SKM-1 treated with dmso at 0.1 percent for 144 hours (cell line): ENCODE data around the gene FHIP2A.
"Not testable (repeated sequence)": the region's sequence is repeated elsewhere in the genome, so short reads cannot be mapped to it uniquely, and the experiment has no call there.

Source experiments
- DNase-seq: peaks from one replicate; lab custom pipeline; 2025; ENCODE audit not compliant: unreplicated experiment; lab: John Stamatoyannopoulos, UW

Gene FHIP2A

GRCh38 chr10:114811862-114812261 lies 9.7 kb upstream of the FHIP2A start:
- no peak for DNase-seq

GRCh38 chr10:114815791-114816190 lies 5.8 kb upstream of the FHIP2A start:
- DNase-seq: no peak

- DNase-seq: no peak
These were observed 5.3 kb upstream of the FHIP2A start for GRCh38 chr10:114816308-114816707.

DNA sequence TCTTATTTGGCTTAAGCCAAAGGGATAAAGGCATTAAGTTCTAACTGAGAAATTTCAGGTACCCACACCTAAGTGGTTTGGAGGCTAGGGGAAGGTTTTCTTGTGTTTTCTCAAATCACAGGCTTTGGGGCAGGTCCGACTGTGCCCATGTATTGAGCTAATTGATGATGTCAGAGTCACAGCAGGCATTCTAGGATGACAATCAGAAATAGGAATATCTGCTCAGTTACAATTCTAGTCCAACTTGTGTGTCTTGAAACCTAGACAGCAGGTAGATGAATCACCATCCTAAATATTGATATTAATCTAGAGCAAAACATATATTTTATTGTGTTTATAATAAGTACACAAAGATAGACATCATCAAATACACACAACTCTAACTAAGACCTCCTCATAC lies 2.3 kb upstream of the FHIP2A start:
- DNase-seq: no peak

DNA sequence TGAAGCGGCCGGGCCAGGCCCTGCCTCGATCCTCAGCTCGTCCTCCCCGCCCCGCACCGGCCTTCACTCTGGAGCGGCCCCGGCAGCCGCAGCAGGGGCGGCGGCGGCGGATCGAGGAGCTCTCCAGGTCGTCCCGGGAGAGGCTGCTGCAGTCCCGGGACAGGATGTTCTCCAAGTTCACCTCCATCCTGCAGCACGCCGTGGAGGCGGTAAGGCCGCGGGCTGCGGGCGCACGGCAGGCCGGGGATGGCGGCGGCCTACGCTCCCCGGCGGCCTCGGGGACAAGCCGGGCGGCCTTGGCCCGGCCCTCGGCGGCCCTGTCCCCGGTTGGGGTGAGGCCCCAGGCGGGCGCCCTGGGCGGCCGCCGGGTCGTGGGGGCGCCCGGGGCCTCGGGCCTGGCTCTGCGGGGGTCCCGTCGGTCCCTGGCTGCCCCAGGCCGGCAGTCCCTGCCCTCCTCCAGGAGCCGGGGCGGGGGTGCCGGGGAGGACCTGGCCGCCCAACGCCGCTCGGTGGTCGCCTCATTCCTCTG lies 399 bp downstream of the FHIP2A start:
- peak; percentile 35 for DNase-seq

DNA sequence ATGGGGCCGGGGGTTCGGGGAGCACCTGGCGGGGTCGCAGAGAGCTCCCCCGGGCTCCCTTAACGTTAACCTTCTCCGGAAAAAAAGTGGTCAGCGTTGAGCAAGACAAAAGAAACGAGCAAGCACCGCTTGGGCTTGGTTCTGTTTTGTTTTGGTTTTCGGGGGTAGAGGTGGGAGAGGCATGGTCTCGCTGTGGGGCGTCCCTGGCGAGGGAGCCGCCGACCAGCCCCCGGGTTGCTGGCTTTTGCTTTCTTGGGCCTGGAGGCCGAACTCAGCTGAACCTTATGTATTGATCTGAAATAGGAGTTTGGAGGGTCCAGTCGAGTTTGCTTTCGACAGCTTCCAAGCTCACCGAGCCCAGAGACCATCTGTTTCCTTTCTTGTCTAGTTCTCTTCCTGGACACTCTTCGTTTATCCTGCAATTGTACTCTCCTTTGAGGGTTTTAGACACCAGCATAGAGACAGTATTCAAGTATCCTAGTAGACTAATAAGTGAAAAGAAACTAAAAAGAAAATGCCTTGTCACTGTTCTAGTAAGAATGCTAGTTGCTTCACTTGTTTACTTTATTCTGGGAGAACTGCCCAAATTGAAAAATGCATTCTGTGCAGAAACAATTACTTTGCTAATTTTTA lies 980 bp downstream of the FHIP2A start:
- DNase-seq: peak; percentile 19

- no peak for DNase-seq
These were observed 1.5 kb downstream of the FHIP2A start for GRCh38 chr10:114823077-114823463.

DNA sequence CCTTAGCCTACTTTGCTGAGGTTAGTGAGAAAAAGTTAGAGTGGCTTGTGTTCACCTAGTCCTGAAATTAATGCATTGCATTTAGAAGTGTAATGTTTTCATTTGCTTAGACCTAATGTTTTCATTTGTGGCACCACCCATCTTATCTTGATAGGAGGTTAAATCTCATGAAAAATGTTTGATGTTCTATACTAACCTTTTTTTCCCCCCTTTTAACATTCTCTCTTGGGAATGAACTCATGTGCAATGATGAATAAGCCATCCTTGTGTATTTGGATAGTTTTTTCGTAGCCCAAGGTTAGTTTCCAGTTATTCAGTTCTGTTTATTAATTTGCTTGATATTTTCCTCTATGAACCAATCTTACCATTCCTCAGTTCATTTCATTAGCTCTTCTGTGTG lies 2.8 kb downstream of the FHIP2A start:
- DNase-seq: no peak

DNA sequence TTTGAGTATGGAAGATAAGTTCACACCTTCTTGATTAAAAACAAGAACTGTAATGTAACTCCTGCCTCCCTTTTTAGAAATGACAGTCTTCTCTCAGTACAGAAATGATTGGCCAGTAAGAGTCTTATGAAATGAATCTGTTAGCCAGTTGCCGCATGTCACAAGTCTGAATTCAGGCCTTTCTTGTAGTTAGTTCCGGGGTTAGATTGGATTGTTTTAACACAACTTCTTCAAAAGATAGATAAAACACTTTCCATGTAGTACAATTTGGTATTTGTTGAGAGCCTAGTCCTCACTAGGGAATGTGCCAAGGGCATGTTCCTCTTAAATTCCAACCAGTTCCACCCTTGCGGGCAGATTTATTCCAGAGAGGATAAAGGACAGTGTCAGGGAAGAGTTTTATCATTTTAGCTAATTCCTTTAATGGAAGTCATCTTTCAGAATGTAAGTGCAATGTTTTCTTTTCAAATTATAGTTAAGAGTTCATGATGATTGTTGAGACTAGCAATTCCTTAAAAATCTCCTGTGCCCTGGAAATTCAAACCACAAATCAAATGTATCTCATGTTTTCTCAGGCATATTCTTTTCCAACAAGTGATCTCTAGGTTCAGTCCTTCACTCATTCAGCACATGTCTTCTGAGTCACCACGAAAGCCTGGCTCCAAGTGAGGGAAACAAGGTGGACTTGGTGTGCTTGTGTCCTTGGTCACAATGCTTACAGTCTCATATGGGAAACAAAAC lies 4.1 kb downstream of the FHIP2A start:
- no peak for DNase-seq

DNA sequence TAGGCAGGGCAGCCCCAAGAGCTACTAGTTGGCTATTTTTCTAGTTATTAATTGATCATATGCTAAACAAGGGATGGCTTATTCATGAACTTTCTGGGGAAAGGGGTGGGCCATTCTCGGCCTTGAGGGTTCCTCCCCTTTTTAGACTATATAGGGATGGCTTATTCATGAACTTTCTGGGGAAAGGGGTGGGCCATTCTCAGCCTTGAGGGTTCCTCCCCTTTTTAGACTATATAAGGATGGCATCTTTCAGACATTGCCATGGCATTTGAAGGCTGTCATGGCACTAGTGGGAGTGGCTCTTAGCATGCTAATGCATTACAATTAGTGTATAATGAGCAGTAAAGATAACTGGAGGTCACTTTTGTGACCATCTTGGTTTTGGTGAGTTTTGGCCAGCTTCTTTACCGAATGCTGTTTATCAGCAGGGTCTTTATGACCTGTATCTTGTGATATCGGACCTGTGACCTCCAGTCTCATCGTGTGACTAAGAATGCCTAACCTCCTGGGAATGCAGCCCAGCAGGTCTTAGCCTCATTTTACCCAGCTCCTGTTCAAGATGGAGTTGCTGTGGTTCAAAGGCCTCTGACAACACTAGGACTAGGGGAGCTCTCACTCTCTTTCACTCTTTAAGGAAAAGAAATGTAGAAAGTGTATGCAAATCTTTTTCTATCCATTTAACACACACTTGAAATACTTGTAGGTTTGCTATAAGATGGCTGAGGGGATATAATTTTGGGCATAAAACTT lies 7.8 kb downstream of the FHIP2A start:
- DNase-seq: no peak

GRCh38 chr10:114831186-114831867 lies 9.7 kb downstream of the FHIP2A start:
- DNase-seq: no peak

DNA sequence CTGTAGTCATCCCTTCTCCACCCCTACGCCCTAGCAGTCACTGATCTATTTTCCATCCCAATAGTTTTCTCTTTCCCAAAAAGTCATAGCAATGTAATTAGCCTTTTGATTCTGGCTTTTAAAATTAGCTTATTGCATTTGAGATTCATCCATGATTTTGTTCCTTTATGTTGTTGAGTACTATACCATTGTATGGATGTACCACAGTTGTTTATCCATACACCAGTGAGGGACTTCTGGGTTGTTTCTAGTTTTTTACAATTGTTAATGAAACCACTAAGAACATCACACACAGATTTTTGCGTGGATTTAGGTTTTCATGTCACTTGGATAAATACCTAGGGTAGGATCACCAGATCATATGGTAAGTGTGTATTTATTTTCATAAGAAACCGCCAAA lies 16.1 kb downstream of the FHIP2A start:
- DNase-seq: no peak

DNA sequence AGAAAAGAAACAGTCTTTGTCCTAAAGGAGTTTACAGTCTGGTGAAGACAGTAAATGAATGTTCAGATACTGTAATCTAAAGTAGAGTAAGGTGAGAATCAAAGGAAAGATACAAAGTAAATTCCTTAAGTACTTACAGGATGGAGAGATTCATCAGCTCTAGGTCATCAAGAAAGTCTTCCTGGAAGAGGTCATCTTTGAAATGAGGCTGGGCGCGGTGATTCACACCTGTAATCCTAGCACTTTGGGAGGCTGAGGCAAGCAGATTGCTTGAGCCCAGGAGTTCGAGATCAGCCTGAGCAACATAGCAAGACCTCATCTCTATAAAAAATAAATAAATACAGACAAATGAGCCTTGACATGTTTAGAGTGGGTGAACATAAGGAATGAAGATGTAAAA lies 18.3 kb downstream of the FHIP2A start:
- no peak for DNase-seq

GRCh38 chr10:114845978-114846693 lies 24.6 kb downstream of the FHIP2A start:
- DNase-seq: no peak

- not testable (repeated sequence) for DNase-seq
These were observed 25.9 kb downstream of the FHIP2A start for GRCh38 chr10:114847517-114847916.

- no peak for DNase-seq
These were observed 28.1 kb downstream of the FHIP2A start for GRCh38 chr10:114849674-114850073.

DNA sequence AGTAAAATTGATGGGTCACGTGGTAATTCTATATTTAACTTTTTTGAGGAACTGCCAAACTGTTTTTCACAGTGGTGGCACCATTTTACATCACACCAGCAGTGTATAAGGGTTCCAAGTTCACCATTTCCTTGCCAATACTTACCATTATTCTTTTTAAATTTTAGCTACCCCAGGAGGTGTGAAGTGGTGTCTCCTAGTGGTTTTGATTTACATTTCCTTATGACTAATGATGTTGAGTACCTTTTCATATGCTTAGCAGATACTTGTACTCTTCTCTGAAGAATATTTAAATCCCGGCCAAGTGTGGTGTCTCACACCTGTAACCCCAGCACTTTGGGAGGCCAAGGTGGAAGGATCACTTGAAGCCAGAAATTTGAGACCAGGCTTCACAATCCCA lies 28.5 kb downstream of the FHIP2A start:
- DNase-seq: no peak

DNA sequence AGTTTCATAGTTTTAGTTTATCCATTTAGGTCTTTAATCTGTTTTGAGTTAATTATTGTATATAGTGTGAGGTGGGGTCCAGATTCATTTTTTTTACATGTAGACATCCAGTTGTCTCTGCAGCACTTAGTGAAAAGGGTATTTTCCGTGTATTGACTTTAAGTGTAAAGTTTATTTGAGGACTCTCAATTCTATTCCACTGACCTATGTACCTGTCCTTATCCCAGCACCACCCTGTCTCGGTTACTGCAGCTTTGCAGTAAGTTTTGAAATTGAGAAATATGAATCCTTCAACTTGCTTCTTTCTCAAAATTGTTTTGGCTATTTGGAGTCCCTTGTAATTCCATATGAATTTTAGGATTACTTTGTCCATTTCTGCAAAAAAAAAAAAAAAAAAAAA lies 29.8 kb downstream of the FHIP2A start:
- DNase-seq: no peak

DNA sequence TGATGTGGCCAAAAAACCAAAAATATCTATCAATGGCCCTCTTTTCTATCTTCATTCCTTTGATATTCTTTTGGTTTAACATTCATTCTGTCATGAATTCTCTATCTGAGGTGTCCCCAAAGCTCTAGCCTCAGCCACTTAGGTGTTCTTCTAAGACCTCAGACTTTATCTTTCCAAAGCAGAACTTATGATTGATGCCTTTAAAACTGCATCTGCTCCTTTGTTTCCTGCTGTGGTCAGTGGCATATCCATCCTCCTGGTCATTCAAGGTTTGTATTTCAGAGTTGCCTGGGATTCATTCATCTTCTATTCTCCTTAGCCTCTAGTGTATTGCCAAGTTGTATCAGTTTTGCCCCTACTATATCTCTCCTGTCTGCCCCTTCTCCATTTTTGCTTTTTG lies 30.6 kb downstream of the FHIP2A start:
- DNase-seq: no peak

DNA sequence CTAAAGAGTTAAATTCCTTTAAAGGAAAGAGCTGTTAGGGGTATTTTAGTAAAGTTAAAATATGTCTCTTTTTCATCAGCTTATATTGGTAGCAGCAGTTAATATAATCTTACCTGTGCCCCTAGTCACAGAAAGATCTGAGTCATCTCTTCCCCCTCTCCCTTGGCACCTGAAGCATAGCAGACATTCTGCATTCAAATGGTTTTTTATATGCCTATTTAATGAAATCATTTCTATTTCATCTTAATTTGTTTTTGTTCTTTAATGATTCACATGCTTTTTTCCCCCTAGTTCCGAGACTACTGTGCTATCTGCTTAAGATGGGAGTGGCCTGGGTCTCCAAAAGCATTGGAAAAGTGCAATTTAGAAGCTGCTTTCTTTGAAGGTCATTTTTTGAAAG lies 33.3 kb downstream of the FHIP2A start:
- no peak for DNase-seq
